GM12878 (cell line): Measurements from ENCODE around the gene ANO3. TPM values are rescaled to one million over a fixed set of nuclear protein-coding genes. Genes with fewer than 3 reads are reported as not detected.

ENCODE experiments used
- ATAC-seq: fragments of 200-7000 bp; cut with Tn5 transposase; 3 replicates; pipeline ENCODE4 v1.9.1; 2020; ENCODE audit warnings: mild to moderate bottlenecking, moderate library complexity
- BruUV-seq: library from RNA; stranded (reverse); fragments of 400-500 nt; replicated peaks from 2 replicates; lab custom pipeline; 2021; lab: Mats Ljungman, UMichigan
- CTCF ChIA-PET: fragments of 300-600 bp; sonication (Branson Sonifier 250); formaldehyde crosslinking; extraction: SDS; loops from one replicate; lab custom pipeline; 2021; ENCODE audit warnings: inconsistent platforms; lab: Yijun Ruan, JAX
- POLR2A ChIA-PET: fragments of 350-600 bp; formaldehyde crosslinking; extraction: SDS; loops from one replicate; lab custom pipeline; 2021; ENCODE audit warnings: inconsistent platforms; lab: Charles Lee
- RAD21 ChIA-PET: fragments of 300-600 bp; sonication (Branson Sonifier 250); formaldehyde crosslinking; loops from one replicate; lab custom pipeline; 2023; ENCODE audit warnings: antibody characterized with exemption; ENCODE audit not compliant: unreplicated experiment; lab: Charles Lee
- SMC1A ChIA-PET: fragments of 300-600 bp; sonication (Branson Sonifier 250); formaldehyde crosslinking; loops from one replicate; lab custom pipeline; 2023; ENCODE audit not compliant: unreplicated experiment, uncharacterized antibody; lab: Charles Lee
- DNase-seq: peaks from one replicate; pipeline ENCODE4 v3.0.0-alpha.2; 2011; ENCODE audit warnings: low read depth, low spot score
- FAIRE-seq: peaks from 3 replicates; lab custom pipeline; 2011; peaks lifted over from hg19 to GRCh38; lab: Jason Lieb, UNC
- H2AFZ ChIP-seq: 2 replicates; pipeline ENCODE4 v1.6.0; 2011; ENCODE audit warnings: low read depth, low read length, control low read depth; ENCODE audit not compliant: control insufficient read depth
- H3K27ac ChIP-seq: 2 replicates; pipeline ENCODE4 v1.5.1; 2011; ENCODE audit warnings: control low read depth; ENCODE audit not compliant: control insufficient read depth, insufficient read depth
- H3K27me3 ChIP-seq, 2 experiments: replicated peaks in 1 of 2; 2 replicates each; pipeline versions ENCODE4 v1.6.0 to v1.6.1; 2011; ENCODE audit warnings: low read length in 1 of 2; ENCODE audit not compliant: control insufficient read depth in 2 of 2, insufficient read depth in 2 of 2
- H3K36me3 ChIP-seq, 2 experiments: 2 replicates each; pipeline ENCODE4 v1.5.1; 2011; ENCODE audit warnings: low read length in 1 of 2; ENCODE audit not compliant: control insufficient read depth in 2 of 2, insufficient read depth in 2 of 2
- H3K4me1 ChIP-seq: 2 replicates; pipeline ENCODE4 v1.6.1; 2011; ENCODE audit warnings: mild to moderate bottlenecking, low read length, moderate library complexity, mixed read lengths; ENCODE audit not compliant: control insufficient read depth, insufficient read depth
- H3K4me2 ChIP-seq: 2 replicates; pipeline ENCODE4 v1.6.0; 2011; ENCODE audit warnings: control low read depth; ENCODE audit not compliant: control insufficient read depth, insufficient read depth
- H3K4me3 ChIP-seq: fragments of 200-600 bp; sonication (generic); 2 replicates; pipeline ENCODE4 v1.5.1; 2016
- H3K79me2 ChIP-seq: 2 replicates; pipeline ENCODE4 v1.6.0; 2011; ENCODE audit warnings: low read length; ENCODE audit not compliant: control insufficient read depth, insufficient read depth
- H3K9ac ChIP-seq: 2 replicates; pipeline ENCODE4 v1.8.0; 2011; ENCODE audit warnings: low read length, control low read depth, mixed read lengths; ENCODE audit not compliant: control insufficient read depth, insufficient read depth
- H3K9me3 ChIP-seq: replicated peaks from 3 replicates; pipeline ENCODE4 v1.5.1; 2011; ENCODE audit warnings: mild to moderate bottlenecking, low read length; ENCODE audit not compliant: control insufficient read depth, insufficient read depth
- H4K20me1 ChIP-seq: 2 replicates; pipeline ENCODE4 v1.6.0; 2011; ENCODE audit not compliant: control insufficient read depth, insufficient read depth
- CTCF ChIP-seq, 3 experiments: IDR thresholded peaks in 2 of 3; conservative IDR thresholded peaks in 1 of 3; 2 replicates each; pipeline ENCODE4 v1.5.1; 2011; ENCODE audit warnings: low read depth in 3 of 3, low read length in 3 of 3, mild to moderate bottlenecking in 3 of 3, control low read depth in 2 of 3, moderate library complexity in 2 of 3, inconsistent platforms in 1 of 3, mixed read lengths in 1 of 3; ENCODE audit not compliant: control insufficient read depth in 2 of 3, insufficient read depth in 1 of 3; ENCODE audit errors: extremely low read depth in 1 of 3
- CUX1 ChIP-seq: IDR thresholded peaks from 2 replicates; pipeline ENCODE4 v1.6.1; 2012; ENCODE audit warnings: improper control_type of control experiment, low read depth, low read length; ENCODE audit not compliant: insufficient replicate concordance
- FOXK2 ChIP-seq: fragments of 450-650 bp; IDR thresholded peaks from 2 replicates; pipeline ENCODE4 v1.6.1; 2017; ENCODE audit warnings: mild to moderate bottlenecking, moderate library complexity
- GABPA ChIP-seq: IDR thresholded peaks from 2 replicates; pipeline ENCODE4 v1.6.1; 2014; ENCODE audit warnings: antibody characterized with exemption, low read depth, mild to moderate bottlenecking, inconsistent platforms
- KAT2A ChIP-seq: conservative IDR thresholded peaks from 2 replicates; pipeline ENCODE4 v1.6.1; 2011; ENCODE audit warnings: low read depth, low read length; ENCODE audit not compliant: control insufficient read depth
- KDM1A ChIP-seq: fragments of 200-600 bp; sonication (generic); IDR thresholded peaks from 2 replicates; pipeline ENCODE4 v1.6.1; 2016; ENCODE audit warnings: borderline replicate concordance
- MTA2 ChIP-seq: fragments of 450-650 bp; IDR thresholded peaks from 2 replicates; pipeline ENCODE4 v1.6.1; 2016; ENCODE audit warnings: low read depth, mild to moderate bottlenecking, moderate library complexity
- NFYA ChIP-seq: IDR thresholded peaks from 2 replicates; pipeline ENCODE4 v1.6.1; 2011; ENCODE audit warnings: low read depth, mild to moderate bottlenecking, low read length, improper control_type of control experiment, borderline replicate concordance
- NKRF ChIP-seq: fragments of 450-650 bp; conservative IDR thresholded peaks from 2 replicates; pipeline ENCODE4 v1.6.1; 2017; ENCODE audit warnings: mild to moderate bottlenecking, moderate library complexity
- PBX3 ChIP-seq: IDR thresholded peaks from 2 replicates; pipeline ENCODE4 v1.6.1; 2011; ENCODE audit warnings: mild to moderate bottlenecking, low read depth, low read length, moderate library complexity; ENCODE audit not compliant: insufficient replicate concordance
- POLR2AphosphoS2 ChIP-seq: IDR thresholded peaks from 2 replicates; pipeline ENCODE4 v1.6.1; 2011; ENCODE audit warnings: low read depth, mild to moderate bottlenecking, low read length, improper control_type of control experiment, moderate library complexity
- RFX5 ChIP-seq: IDR thresholded peaks from 2 replicates; pipeline ENCODE4 v1.6.1; 2011; ENCODE audit warnings: low read depth, low read length, improper control_type of control experiment
- SMARCA5 ChIP-seq: fragments of 450-650 bp; IDR thresholded peaks from 2 replicates; pipeline ENCODE4 v1.6.1; 2017; ENCODE audit warnings: mild to moderate bottlenecking
- ZBED1 ChIP-seq: IDR thresholded peaks from 2 replicates; pipeline ENCODE4 v1.6.1; 2016; ENCODE audit warnings: borderline replicate concordance
- ZZZ3 ChIP-seq: IDR thresholded peaks from 2 replicates; pipeline ENCODE4 v1.6.1; 2011; ENCODE audit warnings: low read depth; ENCODE audit not compliant: control insufficient read depth, insufficient read length
- WGBS: methylation state at CpG from one replicate; pipeline ENCODE4 v1.1.6; 2016; ENCODE audit warnings: low lambda C conversion rate; ENCODE audit not compliant: insufficient replicate concordance, insufficient coverage; ENCODE audit errors: missing lambda C conversion rate; 5-methylcytosine and 5-hydroxymethylcytosine counted together
- in situ Hi-C: fragments of 300-500 bp; cut with MboI; formaldehyde crosslinking; loops from 9 replicates; pipeline ENCODE4 v1.14.3; 2018; ENCODE audit warnings: mixed read lengths
- intact Hi-C: fragments of 100-400 bp; cut with micrococcal nuclease; formaldehyde crosslinking; loops from one replicate; pipeline ENCODE4 v1.14.2; 2022; ENCODE audit not compliant: unreplicated experiment
- polyA plus RNA-seq, 11 experiments: library from polyadenylated mRNA; depleted of rRNA in 4 of 11; unstranded in 6 of 11; stranded (reverse) in 5 of 11; fragments of >200 nt; fragmentation: Nextera tagmentation in 4 of 11; fragmentation: Illumina TruSeq in 1 of 11; extraction: Ambion mirVana in 4 of 11; extraction: Trizol in 1 of 11; gene quantifications; 1 replicate in 1 of 11; 2 replicates in 10 of 11; pipeline versions ENCODE4 v1.2.1 to v1.2.3, GENCODE V29; 2011 to 2016; ENCODE audit warnings: inconsistent platforms in 2 of 11, missing spikeins in 2 of 11, low read depth in 1 of 11
- total RNA-seq, 4 experiments: library from RNA; depleted of rRNA in 3 of 4; stranded (reverse); fragments of >200 nt in 3 of 4; fragmentation: Illumina TruSeq in 1 of 4; extraction: Trizol in 1 of 4; gene quantifications; 2 replicates each; pipeline versions ENCODE4 v1.2.1 to v1.2.3, GENCODE V29; 2013 to 2021

ANO3 gene
- total and polyA plus RNA-seq, 10 of the 15 experiments (the other 5 are each of a cell fraction or from before 2014, with no cell fraction given): 0.13 to 5.9 (median 0.44) TPM

- ChIA-PET SMC1A (interaction anchor here (0.9 to 1.1 kb wide), 2 partner anchors 11 to 80 kb away, joined by 3 read pairs; no protein-coding TSS in a partner anchor), POLR2A (no interaction called here), RAD21 (no interaction called here), CTCF (no interaction called here)
- Histone ChIP-seq H3K4me2 (no peak overlapping the region), H3K4me3 (no peak overlapping the region), H3K36me3 (no peaks in the 10 kb centered on the region), H2AFZ (no peak overlapping the region), H3K79me2 (no peaks in the 10 kb centered on the region), H3K27me3 (no peaks in the 10 kb centered on the region), H3K9ac (no peak overlapping the region), H3K4me1 (no peaks in the 10 kb centered on the region), H4K20me1 (no peaks in the 10 kb centered on the region), H3K27ac (no peak overlapping the region), H3K9me3 (no peaks in the 10 kb centered on the region)
- WGBS: 41% methylated on average over 3 of the region's 3 CpGs
- FAIRE-seq (no peak), ATAC-seq (no peak), DNase-seq (no peak)
- intact Hi-C loops: no loop called here
- in situ Hi-C loops: no loop called here
- no TSS peak for BruUV-seq
- TF ChIP-seq FOXK2 (no peak), MTA2 (no peak), POLR2AphosphoS2 (no peak), KAT2A (no peak), ZBED1 (no peak), NFYA (no peak), RFX5 (no peak), ZZZ3 (no peak), CUX1 (no peak), SMARCA5 (no peak), PBX3 (no peak), KDM1A (no peak), GABPA (no peak), CTCF (IDR thresholded peaks at IDR 0.05 in 2 of 3, conservative IDR thresholded peaks at IDR 0.05 in 1 of 3; ENCODE audit: control insufficient read depth in 2 of 3, extremely low read depth in 1 of 3, insufficient read depth in 1 of 3, low read depth in 3 of 3, low read length in 3 of 3) (no peak), NKRF (no peak)
These were observed 207.6 kb downstream of the ANO3 start for GRCh38 chr11:26539517-26539916.
